ENCODE data around the gene NRSN1.

GRCh38 chr6:24187965-24188577 lies 62.1 kb downstream of the NRSN1 start:
- no peak for TF ChIP-seq CTCF (IDR thresholded peaks at IDR 0.05)
- TF ChIP-seq POLR2A (IDR thresholded peaks at IDR 0.05) = no peak
